ENCODE measurements around the gene IBTK. TPM values are rescaled to one million over a fixed set of nuclear protein-coding genes. Genes with fewer than 3 reads are reported as not detected.

IBTK gene
- total RNA-seq, 1 experiment from 2014 or later, result 17.1 TPM

DNA sequence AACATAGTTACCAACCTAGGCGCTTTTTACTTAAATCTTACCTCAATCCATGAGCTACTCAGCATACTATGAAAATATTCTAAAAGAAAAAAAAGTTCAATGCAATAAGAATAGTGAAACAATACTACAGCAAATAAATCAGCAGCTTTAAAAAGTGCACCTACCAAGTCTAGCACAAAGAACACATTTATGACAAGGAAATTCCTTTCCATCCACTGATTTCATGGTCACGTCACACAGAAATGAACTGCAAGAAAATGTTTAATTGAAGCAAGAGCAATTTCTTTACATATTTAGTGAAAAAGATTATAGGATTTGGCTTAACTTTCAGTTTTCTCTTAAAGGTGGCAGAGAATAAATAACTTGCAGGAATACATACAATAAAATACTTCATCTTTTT, 36.2 kb downstream of the IBTK start:
- no peaks in the 10 kb centered on the region for H3K9me3 ChIP-seq (ENCODE audit: control insufficient read depth, low read depth, low read length)
- no peak overlapping the region for H4K8ac ChIP-seq (replicated peaks; ENCODE audit: insufficient read length, low read depth, low read length)
- no peaks in the 10 kb centered on the region for H3K23me2 ChIP-seq (ENCODE audit: insufficient read length, low read depth, low read length, poor library complexity, severe bottlenecking)
- Mint-ChIP-seq H3K4me3 (no peak overlapping the region), H3K9me3 (no peaks in the 10 kb centered on the region), H3K27ac (no peak overlapping the region), H3K4me1 (peaks cover 2 to 5% of the 10 kb centered on the region in 2 experiments; a peak in 3 of 4 replicates), H3K36me3 (ENCODE audit: insufficient read depth in 1 of 3, low read depth in 3 of 3) (peaks cover 23 to 59% (median 59%) of the 10 kb centered on the region in 3 experiments; a peak in 6 of 7 replicates), H3K27me3 (ENCODE audit: low read depth) (no peaks in the 10 kb centered on the region)
- TF ChIP-seq, protein P1, sequence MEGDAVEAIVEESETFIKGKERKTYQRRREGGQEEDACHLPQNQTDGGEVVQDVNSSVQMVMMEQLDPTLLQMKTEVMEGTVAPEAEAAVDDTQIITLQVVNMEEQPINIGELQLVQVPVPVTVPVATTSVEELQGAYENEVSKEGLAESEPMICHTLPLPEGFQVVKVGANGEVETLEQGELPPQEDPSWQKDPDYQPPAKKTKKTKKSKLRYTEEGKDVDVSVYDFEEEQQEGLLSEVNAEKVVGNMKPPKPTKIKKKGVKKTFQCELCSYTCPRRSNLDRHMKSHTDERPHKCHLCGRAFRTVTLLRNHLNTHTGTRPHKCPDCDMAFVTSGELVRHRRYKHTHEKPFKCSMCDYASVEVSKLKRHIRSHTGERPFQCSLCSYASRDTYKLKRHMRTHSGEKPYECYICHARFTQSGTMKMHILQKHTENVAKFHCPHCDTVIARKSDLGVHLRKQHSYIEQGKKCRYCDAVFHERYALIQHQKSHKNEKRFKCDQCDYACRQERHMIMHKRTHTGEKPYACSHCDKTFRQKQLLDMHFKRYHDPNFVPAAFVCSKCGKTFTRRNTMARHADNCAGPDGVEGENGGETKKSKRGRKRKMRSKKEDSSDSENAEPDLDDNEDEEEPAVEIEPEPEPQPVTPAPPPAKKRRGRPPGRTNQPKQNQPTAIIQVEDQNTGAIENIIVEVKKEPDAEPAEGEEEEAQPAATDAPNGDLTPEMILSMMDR (conservative IDR thresholded peaks at IDR 0.05), result no peak
- H2BK120ac ChIP-seq (ENCODE audit: low read depth, low read length, poor library complexity, severe bottlenecking), result no peak overlapping the region
- H2BK12ac ChIP-seq (ENCODE audit: insufficient read length, low read depth, low read length), result no peak overlapping the region
- H3K9ac ChIP-seq (ENCODE audit: extremely low read depth, insufficient read length, low read length), result no peak overlapping the region
- no peak overlapping the region for H3K14ac ChIP-seq (ENCODE audit: insufficient read depth, low read length)
- H3T11ph ChIP-seq (ENCODE audit: low read length), result no peak overlapping the region
- no CpG with 5 or more reads among the region's 2 CpGs for WGBS (ENCODE audit: extremely low coverage, insufficient read length, low lambda C conversion rate)
- no peak for DNase-seq
- no peak overlapping the region for H2BK5ac ChIP-seq (ENCODE audit: insufficient read length, low read length)
- no peak overlapping the region for H2AK5ac ChIP-seq (ENCODE audit: insufficient read length, low read length)
- no peak overlapping the region for H2BK20ac ChIP-seq (ENCODE audit: low read depth, low read length, poor library complexity, severe bottlenecking)
- no peak overlapping the region for H3K4me2 ChIP-seq (ENCODE audit: insufficient read depth, insufficient read length, low read length)
- no peak overlapping the region for H3K4ac ChIP-seq (ENCODE audit: low read depth, low read length)
- H4K20me1 ChIP-seq (ENCODE audit: control insufficient read depth, insufficient read depth, insufficient read length), result no peaks in the 10 kb centered on the region
- no peak overlapping the region for H4K5ac ChIP-seq (ENCODE audit: insufficient read length, low read depth, low read length)
- no peak overlapping the region for H3K18ac ChIP-seq (ENCODE audit: insufficient read length, low read depth, low read length)
- H4K91ac ChIP-seq (ENCODE audit: insufficient read length, low read depth, low read length), result no peak overlapping the region
- H2BK15ac ChIP-seq (ENCODE audit: low read depth, low read length), result no peak overlapping the region
- H3K27ac ChIP-seq (ENCODE audit: insufficient read length, low read depth, low read length), result no peak overlapping the region
- H3K56ac ChIP-seq (ENCODE audit: insufficient read length, low read depth, low read length), result no peak overlapping the region
- H3K4me1 ChIP-seq (ENCODE audit: insufficient read depth, low read length), result no peaks in the 10 kb centered on the region
- H3K23ac ChIP-seq (ENCODE audit: insufficient read length, low read depth, low read length), result no peak overlapping the region
- H3K27me3 ChIP-seq (ENCODE audit: insufficient read depth, low read length), result no peaks in the 10 kb centered on the region
- H2AFZ ChIP-seq (ENCODE audit: low read length), result no peak overlapping the region
- H3K79me1 ChIP-seq (ENCODE audit: insufficient read depth, low read depth, low read length, poor library complexity, severe bottlenecking), result no peaks in the 10 kb centered on the region
- no peaks in the 10 kb centered on the region for H3K79me2 ChIP-seq (ENCODE audit: insufficient read depth, low read length)

Data from H9 (cell line).